HG02870 (cell line): ENCODE measurements around the gene AKAP8.
"Not testable (repeated sequence)": the region's sequence is repeated elsewhere in the genome, so short reads cannot be mapped to it uniquely, and the experiment has no call there.

ENCODE experiments used
- ATAC-seq: cut with Tn5 transposase; IDR thresholded peaks from one replicate; pipeline ENCODE4 v1.9.1; 2021; ENCODE audit warnings: mild to moderate bottlenecking, moderate library complexity; ENCODE audit not compliant: unreplicated experiment

The AKAP8 gene

GRCh38 chr19:15404097-15404779 lies 24.7 kb upstream of the AKAP8 start:
- no peak for ATAC-seq

- no peak for ATAC-seq
Measured at GRCh38 chr19:15403151-15403531, 23.6 kb upstream of the AKAP8 start.

- no peak for ATAC-seq
Measured at GRCh38 chr19:15402411-15403150, 23.0 kb upstream of the AKAP8 start.

- no peak for ATAC-seq
Measured at GRCh38 chr19:15401397-15401710, 21.8 kb upstream of the AKAP8 start.

GRCh38 chr19:15400521-15401396 lies 21.2 kb upstream of the AKAP8 start:
- ATAC-seq, result no peak

GRCh38 chr19:15399635-15400034 lies 20.0 kb upstream of the AKAP8 start:
- no peak for ATAC-seq

GRCh38 chr19:15399234-15399515 lies 19.6 kb upstream of the AKAP8 start:
- no peak for ATAC-seq

- no peak for ATAC-seq
Measured at GRCh38 chr19:15398501-15399233, 19.1 kb upstream of the AKAP8 start.

- no peak for ATAC-seq
Measured at GRCh38 chr19:15397782-15398181, 18.2 kb upstream of the AKAP8 start.

- no peak for ATAC-seq
Measured at GRCh38 chr19:15397236-15397635, 17.6 kb upstream of the AKAP8 start.

GRCh38 chr19:15396436-15396835 lies 16.8 kb upstream of the AKAP8 start:
- no peak for ATAC-seq

- not testable (repeated sequence) for ATAC-seq
Measured at GRCh38 chr19:15395251-15395650, 15.7 kb upstream of the AKAP8 start.

- ATAC-seq, result no peak
Measured at GRCh38 chr19:15394426-15394825, 14.8 kb upstream of the AKAP8 start.

GRCh38 chr19:15393963-15394362 lies 14.4 kb upstream of the AKAP8 start:
- ATAC-seq, result no peak

GRCh38 chr19:15390814-15391213 lies 11.2 kb upstream of the AKAP8 start:
- ATAC-seq, result no peak

- ATAC-seq, result no peak
Measured at GRCh38 chr19:15381864-15382263, 2.3 kb upstream of the AKAP8 start.

GRCh38 chr19:15381429-15381828 lies 1.8 kb upstream of the AKAP8 start:
- ATAC-seq, result no peak

- peak; percentile 16 for ATAC-seq
Measured at GRCh38 chr19:15379999-15380647, 536 bp upstream of the AKAP8 start.

GRCh38 chr19:15378534-15379082 lies 979 bp downstream of the AKAP8 start:
- ATAC-seq, result no peak

- no peak for ATAC-seq
Measured at GRCh38 chr19:15374796-15375440, 4.7 kb downstream of the AKAP8 start.
